GM10266 (cell line): ENCODE measurements around the gene MMRN1.

Source experiments
- DNase-seq: peaks from one replicate; pipeline ENCODE4 v3.0.0; 2012; ENCODE audit errors: extremely low spot score
- TF ChIP-seq, protein P1 (sequence below): IDR thresholded peaks from 2 replicates; pipeline ENCODE4 v1.5.1; 2012; ENCODE audit warnings: mild to moderate bottlenecking, low read depth; ENCODE audit not compliant: control insufficient read depth, insufficient read depth; ENCODE audit errors: missing control alignments

MMRN1 gene

DNA sequence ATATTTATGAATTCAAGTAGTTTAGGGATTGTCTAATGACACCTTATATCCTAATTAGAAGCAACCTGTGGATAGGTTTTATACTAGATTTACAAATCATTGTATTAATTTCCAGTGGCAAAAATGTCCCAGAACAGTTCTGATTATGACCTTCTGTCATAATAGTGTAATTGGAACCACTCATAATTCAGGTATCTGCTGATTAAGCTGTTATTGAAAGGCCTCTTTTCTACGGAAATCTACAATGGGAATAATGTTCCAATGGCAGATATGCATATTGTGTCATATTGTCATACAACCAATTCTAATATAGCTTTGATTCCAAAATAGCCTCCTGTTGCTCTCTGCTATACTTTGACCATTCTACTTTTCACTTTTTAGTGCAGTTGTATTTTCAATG lies 19.0 kb downstream of the MMRN1 start:
- no peak for DNase-seq
- TF ChIP-seq, protein P1, sequence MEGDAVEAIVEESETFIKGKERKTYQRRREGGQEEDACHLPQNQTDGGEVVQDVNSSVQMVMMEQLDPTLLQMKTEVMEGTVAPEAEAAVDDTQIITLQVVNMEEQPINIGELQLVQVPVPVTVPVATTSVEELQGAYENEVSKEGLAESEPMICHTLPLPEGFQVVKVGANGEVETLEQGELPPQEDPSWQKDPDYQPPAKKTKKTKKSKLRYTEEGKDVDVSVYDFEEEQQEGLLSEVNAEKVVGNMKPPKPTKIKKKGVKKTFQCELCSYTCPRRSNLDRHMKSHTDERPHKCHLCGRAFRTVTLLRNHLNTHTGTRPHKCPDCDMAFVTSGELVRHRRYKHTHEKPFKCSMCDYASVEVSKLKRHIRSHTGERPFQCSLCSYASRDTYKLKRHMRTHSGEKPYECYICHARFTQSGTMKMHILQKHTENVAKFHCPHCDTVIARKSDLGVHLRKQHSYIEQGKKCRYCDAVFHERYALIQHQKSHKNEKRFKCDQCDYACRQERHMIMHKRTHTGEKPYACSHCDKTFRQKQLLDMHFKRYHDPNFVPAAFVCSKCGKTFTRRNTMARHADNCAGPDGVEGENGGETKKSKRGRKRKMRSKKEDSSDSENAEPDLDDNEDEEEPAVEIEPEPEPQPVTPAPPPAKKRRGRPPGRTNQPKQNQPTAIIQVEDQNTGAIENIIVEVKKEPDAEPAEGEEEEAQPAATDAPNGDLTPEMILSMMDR: no peak

DNA sequence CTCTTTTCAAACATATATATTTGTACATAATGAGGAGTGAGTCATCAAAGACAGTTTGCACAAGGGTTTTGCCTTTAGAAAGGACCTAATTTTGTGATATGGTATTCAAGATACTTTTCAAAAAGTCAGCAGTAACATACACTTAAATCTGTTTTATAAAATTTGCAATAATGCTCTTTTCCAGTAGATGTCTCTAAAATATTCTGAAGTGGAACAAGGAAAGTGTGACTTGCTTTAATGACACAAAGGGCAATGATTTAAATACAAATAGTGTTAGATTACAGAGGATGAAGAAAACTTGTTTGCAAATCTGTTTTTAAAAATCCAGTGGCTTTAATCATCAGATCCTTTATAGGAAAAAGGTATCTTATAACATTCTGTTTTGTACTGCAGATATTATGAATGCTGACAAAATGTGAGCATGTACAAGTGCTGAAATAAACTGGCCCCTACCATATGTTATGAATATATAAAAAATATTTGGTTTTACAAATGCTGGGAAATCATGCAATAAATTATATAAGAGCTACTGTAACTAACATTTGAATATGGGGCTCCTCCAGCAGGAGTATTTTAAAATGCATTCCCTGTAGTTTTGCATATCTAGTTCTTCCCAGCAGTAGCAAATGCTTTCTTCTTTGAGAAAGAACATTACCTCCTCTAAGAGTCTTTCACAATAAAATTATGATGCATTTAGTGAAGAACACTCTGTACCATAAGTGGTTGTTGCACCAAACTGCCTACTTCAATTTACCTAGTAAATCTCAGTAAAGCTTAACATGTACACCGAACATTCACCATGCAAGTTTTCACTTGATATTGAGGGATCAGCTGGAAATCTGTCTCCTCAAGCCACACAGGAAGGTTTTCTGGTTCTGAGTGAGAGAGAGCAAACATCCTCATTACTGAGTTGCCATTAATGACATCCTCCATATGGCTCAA lies 20.2 kb downstream of the MMRN1 start:
- DNase-seq: no peak
- TF ChIP-seq, protein P1: peak; percentile 15

GRCh38 chr4:89915937-89916336 lies 21.3 kb downstream of the MMRN1 start:
- TF ChIP-seq, protein P1: no peak
- no peak for DNase-seq

DNA sequence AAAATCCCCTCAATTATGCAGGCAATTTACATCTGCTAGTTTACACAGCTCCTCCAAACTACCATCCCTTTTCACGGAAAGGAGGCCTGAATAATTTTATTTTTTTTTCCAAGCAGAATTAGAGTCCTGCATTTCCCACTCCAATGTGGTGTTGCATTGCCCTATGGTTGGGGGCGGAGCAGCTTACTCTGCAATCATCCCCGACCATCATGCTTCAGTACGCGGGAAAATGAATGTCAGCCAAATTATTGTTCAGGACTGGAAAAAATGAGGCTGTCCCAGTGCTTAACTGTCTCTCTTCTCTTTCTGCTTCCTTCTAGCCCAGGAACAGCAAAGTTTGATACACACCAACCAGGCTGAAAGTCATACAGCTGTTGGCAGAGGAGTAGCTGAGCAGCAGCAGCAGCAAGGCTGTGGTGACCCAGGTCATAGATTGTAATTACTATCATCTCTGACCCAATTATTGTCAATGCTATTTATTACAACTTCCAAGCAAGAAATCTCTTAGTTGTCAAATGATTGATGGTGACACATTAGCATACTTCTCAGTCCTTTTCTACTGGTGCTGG lies 28.3 kb downstream of the MMRN1 start:
- TF ChIP-seq, protein P1: no peak
- no peak for DNase-seq

GRCh38 chr4:89928838-89929237 lies 34.2 kb downstream of the MMRN1 start:
- no peak for DNase-seq
- TF ChIP-seq, protein P1: no peak

DNA sequence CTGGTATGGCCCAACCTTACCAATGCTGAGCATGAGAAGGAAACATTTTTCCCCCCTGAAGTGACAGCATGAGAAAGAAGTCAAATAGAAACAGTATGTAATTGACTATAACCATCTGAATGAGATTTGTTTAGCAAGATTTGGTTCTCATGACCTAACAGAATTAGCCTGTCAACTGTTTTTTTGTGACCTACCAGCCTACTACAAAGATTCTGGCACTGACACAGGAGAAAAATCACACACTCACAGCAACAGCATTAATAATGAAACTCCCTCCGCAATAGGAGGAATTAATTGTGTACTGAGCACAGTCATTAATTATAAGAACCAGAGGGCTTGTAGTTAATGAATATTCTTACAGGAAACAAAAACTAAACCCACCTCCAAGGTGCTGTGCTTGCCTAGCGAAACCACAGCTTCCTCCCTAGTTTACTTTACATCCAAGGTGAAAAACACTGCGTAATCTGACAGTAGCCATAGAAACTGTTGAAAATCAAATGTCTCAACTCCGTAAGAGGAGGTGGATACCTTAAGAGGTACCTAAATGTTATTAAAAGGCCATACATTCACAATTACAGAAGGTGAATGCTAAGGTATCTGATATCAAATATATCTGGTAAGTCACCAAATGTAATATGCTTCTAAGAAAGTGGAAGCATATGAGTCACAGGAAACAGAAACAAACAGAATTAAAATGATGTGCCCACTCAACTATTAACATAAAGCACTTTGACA lies 34.9 kb downstream of the MMRN1 start:
- no peak for DNase-seq

More for the DNA sequence above, 34.9 kb downstream of the MMRN1 start:
- TF ChIP-seq, protein P1: no peak
